Vagina (tissue), 2 donors: ENCODE results near the gene YOD1. TPM values are rescaled to one million over a fixed set of nuclear protein-coding genes. Genes with fewer than 3 reads are reported as not detected.

Experiments used
- DNase-seq, 2 donors: peaks; one replicate each; pipeline ENCODE4 v3.0.0-alpha.2; 2017; ENCODE audit errors: extremely low spot score in 2 of 2
- H3K27ac ChIP-seq: fragments of 200-600 bp; sonication (generic); one replicate; pipeline ENCODE4 v1.5.1; 2019
- H3K27me3 ChIP-seq: fragments of 200-600 bp; sonication (generic); one replicate; pipeline ENCODE4 v1.5.1; 2019
- H3K36me3 ChIP-seq, 2 donors: fragments of 200-600 bp; sonication (generic); one replicate each; pipeline ENCODE4 v1.5.1; 2017 to 2019
- H3K4me1 ChIP-seq: fragments of 200-600 bp; sonication (generic); one replicate; pipeline ENCODE4 v1.5.1; 2019
- H3K4me3 ChIP-seq, 2 donors: fragments of 200-600 bp; sonication (generic); 1 replicate in 1 of 2; 2 replicates in 1 of 2; pipeline ENCODE4 v1.5.1; 2016 to 2019
- H3K9me3 ChIP-seq: fragments of 200-600 bp; sonication (generic); one replicate; pipeline ENCODE4 v1.5.1; 2019
- POLR2A ChIP-seq, 2 donors: fragments of 450-650 bp; IDR thresholded peaks; one replicate each; pipeline ENCODE4 v1.6.1; 2017; ENCODE audit warnings: antibody characterized with exemption in 2 of 2, mild to moderate bottlenecking in 2 of 2, moderate library complexity in 2 of 2
- POLR2AphosphoS5 ChIP-seq, 2 donors: sonication (generic); formaldehyde crosslinking; IDR thresholded peaks; one replicate each; pipeline ENCODE4 v1.9.0; 2017; ENCODE audit warnings: antibody characterized with exemption in 2 of 2, mild to moderate bottlenecking in 2 of 2, low read depth in 1 of 2; ENCODE audit not compliant: insufficient read depth in 1 of 2
- intact Hi-C: fragments of 100-400 bp; cut with DNase I; formaldehyde crosslinking; loops from one replicate; pipeline ENCODE4 v1.15.1; 2023
- total RNA-seq: library from RNA; depleted of rRNA; stranded (reverse); fragments of >200 nt; gene quantifications from one replicate; pipeline ENCODE4 v1.2.3, GENCODE V29; 2016
- TF ChIP-seq, protein P1 (sequence below), 3 experiments: fragments of 450-650 bp in 2 of 3; fragments of 200-600 bp in 1 of 3; sonication (generic) in 1 of 3; IDR thresholded peaks; one replicate each; pipeline ENCODE4 v1.5.1; 2017 to 2019; ENCODE audit warnings: antibody characterized with exemption in 3 of 3, mild to moderate bottlenecking in 2 of 3, moderate library complexity in 2 of 3

YOD1 gene
- total RNA-seq, 1 donor from 2014 or later = 25.3 TPM

DNA sequence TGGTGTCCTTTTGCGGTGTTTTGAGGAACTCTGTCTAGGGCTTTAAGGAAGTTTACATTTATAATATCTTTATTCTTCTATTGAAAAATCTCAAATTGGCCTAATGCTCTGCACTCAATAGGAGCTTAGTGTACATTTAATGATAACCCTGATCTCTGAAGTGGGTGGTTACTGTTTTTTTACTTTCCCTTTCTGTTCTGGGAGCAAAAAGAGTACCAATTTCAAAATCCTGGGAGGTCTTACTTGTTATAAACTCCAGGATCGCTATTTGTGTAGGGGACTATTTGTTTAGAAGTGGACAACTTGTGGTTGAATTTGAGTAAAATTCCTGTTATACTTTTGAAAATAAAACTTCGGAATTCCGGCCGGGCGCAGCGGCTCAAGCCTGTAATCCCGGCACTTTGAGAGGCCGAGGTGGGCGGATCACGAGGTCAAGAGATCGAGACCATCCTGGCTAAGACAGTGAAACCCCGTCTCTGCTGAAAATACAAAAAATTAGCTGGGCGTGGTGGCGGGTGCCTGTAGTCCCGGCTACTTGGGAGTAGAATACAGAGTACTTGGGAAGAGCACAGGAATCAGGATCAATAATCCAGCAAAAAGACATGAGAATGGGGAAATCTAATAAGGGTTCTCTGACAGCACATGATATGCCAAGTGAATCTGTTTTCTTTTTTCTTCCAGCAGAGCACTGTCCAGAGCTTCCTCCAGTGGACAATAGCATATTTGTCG lies 38.8 kb upstream of the YOD1 start:
- Histone ChIP-seq H3K4me1 (peaks cover 2% of the 10 kb centered on the region), H3K9me3 (no peaks in the 10 kb centered on the region), H3K27me3 (no peaks in the 10 kb centered on the region), H3K27ac (no peak overlapping the region), H3K4me3 (no peak overlapping the region), H3K36me3 (no peaks in the 10 kb centered on the region)
- no peak for TF ChIP-seq POLR2AphosphoS5 (IDR thresholded peaks at IDR 0.05; ENCODE audit: insufficient read depth in 1 of 2, low read depth in 1 of 2)
- TF ChIP-seq, protein P1, sequence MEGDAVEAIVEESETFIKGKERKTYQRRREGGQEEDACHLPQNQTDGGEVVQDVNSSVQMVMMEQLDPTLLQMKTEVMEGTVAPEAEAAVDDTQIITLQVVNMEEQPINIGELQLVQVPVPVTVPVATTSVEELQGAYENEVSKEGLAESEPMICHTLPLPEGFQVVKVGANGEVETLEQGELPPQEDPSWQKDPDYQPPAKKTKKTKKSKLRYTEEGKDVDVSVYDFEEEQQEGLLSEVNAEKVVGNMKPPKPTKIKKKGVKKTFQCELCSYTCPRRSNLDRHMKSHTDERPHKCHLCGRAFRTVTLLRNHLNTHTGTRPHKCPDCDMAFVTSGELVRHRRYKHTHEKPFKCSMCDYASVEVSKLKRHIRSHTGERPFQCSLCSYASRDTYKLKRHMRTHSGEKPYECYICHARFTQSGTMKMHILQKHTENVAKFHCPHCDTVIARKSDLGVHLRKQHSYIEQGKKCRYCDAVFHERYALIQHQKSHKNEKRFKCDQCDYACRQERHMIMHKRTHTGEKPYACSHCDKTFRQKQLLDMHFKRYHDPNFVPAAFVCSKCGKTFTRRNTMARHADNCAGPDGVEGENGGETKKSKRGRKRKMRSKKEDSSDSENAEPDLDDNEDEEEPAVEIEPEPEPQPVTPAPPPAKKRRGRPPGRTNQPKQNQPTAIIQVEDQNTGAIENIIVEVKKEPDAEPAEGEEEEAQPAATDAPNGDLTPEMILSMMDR (IDR thresholded peaks at IDR 0.05) = no peak
- TF ChIP-seq POLR2A (IDR thresholded peaks at IDR 0.05) = no peak
- DNase-seq = no peak
- intact Hi-C loops = loop anchor here (10.0 kb wide), 1 partner anchor 305 kb away; no protein-coding TSS in a partner anchor

DNA sequence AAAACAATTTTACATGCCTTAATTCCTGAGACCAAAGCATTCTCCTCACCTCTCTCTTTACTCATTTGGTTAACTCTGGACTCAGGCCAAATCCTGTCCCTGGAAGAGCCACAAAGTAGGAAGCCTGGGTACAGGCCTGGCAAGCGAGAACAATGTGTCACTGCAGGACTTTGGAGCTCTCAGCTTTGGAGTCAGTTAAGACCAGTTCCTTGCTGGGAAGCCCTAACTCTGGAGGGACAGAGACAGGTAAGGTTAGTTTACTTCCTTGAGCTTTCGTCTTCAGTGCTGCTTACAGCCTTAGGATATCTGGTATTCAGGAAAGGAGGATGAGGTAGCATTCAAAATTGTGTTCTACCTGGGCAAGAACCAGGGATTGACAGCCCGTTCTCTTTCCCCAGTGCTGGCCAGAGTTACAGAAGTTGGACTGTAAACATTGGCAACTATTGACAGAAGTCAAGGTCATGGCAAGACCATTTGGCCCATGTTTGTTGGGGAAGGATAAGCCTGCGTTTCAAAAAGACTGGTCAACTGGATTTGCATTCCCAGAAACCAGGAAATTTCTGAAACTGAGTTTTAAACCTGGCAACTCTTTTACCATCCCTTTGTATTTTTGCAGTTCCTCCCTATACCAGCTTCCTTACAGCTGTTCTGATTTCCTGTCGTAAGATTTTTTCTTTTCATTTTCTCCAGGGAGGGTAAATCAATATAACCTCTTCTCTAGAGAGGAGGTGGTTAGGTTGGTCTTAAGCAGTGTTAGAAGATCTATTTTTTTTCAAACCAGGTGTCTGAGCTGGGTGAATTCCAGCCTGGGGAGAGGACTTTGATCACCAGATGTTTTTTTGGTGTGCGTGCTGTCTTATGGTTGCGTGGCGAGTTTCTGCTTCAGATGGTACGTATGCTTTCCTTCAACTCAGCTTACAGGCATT lies 38.0 kb upstream of the YOD1 start, which contains the start of gene C4BPB:
C4BPB (plus strand) TSS at position 160 of the 926 bp plus-strand sequence; CDS start at position 832, 672 bp downstream.
- no peak for TF ChIP-seq POLR2AphosphoS5 (IDR thresholded peaks at IDR 0.05; ENCODE audit: insufficient read depth in 1 of 2, low read depth in 1 of 2)
- Histone ChIP-seq H3K36me3 (no peaks in the 10 kb centered on the region), H3K4me3 (no peak within 1 kb of the TSS), H3K9me3 (no peaks in the 10 kb centered on the region), H3K4me1 (peaks cover 5% of the 10 kb centered on the region), H3K27me3 (no peaks in the 10 kb centered on the region), H3K27ac (no peak within 1 kb of the TSS)
- DNase-seq = no peak
- intact Hi-C loops = loop anchor here (10.0 kb wide), 1 partner anchor 306 kb away; no protein-coding TSS in a partner anchor

DNA sequence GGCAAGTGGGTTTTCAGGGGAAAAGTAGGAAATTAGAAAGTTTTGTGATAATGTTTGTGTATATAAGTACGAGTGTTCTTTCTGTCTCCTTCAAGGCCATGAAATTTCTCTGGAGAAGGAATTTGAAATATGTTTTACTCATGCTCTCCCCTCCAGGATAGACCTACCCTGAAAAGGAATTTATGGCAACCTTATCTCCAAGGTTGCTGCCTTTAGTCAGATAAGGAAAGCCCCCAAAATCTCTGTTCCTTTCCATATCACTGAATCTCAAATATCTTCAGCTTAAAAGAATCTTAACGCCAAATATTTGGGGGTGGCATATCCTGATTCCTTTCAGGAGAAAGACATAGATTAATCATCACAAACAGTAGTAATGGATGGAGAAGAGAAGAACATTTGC lies 37.2 kb upstream of the YOD1 start:
- H3K36me3 ChIP-seq = no peaks in the 10 kb centered on the region
- no peak for DNase-seq
- no peaks in the 10 kb centered on the region for H3K27me3 ChIP-seq
- no peaks in the 10 kb centered on the region for H3K9me3 ChIP-seq
- H3K4me3 ChIP-seq = no peak overlapping the region
- peaks cover 5% of the 10 kb centered on the region for H3K4me1 ChIP-seq
- intact Hi-C loops = loop anchor here (10.0 kb wide), 1 partner anchor 307 kb away; no protein-coding TSS in a partner anchor
- no peak overlapping the region for H3K27ac ChIP-seq
- TF ChIP-seq, protein P1 (IDR thresholded peaks at IDR 0.05) = no peak
- no peak for TF ChIP-seq POLR2A (IDR thresholded peaks at IDR 0.05)
- TF ChIP-seq POLR2AphosphoS5 (IDR thresholded peaks at IDR 0.05; ENCODE audit: insufficient read depth in 1 of 2, low read depth in 1 of 2) = no peak

DNA sequence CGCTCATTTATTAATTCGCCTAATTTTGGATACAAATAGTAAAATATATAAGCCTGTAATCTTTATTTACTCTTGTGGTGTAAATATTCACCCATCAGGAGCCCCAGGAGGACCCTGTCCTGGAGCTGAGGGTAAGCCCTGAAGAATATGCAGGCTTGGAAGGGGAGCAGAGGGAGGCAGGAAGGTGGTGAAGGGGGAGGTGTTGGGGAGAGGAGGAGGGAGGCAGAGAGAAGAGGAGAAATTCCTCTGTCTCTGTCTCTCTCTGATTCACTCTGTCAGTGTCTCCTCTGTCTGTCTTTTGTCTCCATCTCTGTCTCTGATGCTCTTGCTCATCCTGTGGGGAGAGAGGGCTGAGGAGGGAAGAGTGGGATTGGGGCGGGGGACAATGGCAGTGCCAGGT lies 34.9 kb upstream of the YOD1 start:
- H3K27me3 ChIP-seq = no peaks in the 10 kb centered on the region
- TF ChIP-seq POLR2AphosphoS5 (IDR thresholded peaks at IDR 0.05; ENCODE audit: insufficient read depth in 1 of 2, low read depth in 1 of 2) (no peak), POLR2A (IDR thresholded peaks at IDR 0.05) (no peak)
- TF ChIP-seq, protein P1 (IDR thresholded peaks at IDR 0.05) = no peak
- H3K4me3 ChIP-seq = no peak overlapping the region
- H3K36me3 ChIP-seq = no peaks in the 10 kb centered on the region
- no peak overlapping the region for H3K27ac ChIP-seq
- DNase-seq = no peak
- H3K4me1 ChIP-seq = peaks cover 5% of the 10 kb centered on the region
- intact Hi-C loops = loop anchor here (10.0 kb wide), 1 partner anchor 309 kb away; no protein-coding TSS in a partner anchor
- no peaks in the 10 kb centered on the region for H3K9me3 ChIP-seq

DNA sequence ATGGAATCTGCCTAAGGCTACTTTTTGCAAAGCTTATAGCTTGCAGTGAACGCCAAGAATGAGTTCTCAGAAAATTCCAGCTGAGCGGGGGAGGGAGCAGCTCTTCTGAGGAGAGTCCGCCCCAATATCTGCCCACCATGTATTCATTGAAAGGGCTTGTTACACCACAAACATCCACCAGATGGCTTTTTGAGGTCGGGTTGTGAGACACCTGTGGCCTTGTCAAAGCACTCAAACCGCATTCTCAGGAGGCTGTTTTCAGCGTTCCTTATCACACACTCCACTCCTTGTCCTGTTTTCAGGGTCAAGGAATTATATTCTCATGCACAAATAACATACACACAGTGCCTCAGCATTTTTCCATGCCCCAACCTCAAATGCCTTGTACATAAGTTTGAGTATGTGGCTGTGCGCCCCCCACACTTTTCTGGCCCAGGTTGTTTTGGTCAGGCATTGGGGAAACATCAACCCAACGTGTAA lies 33.7 kb upstream of the YOD1 start:
- Histone ChIP-seq H3K27me3 (no peaks in the 10 kb centered on the region), H3K36me3 (no peaks in the 10 kb centered on the region), H3K9me3 (no peaks in the 10 kb centered on the region), H3K4me1 (peaks cover 5% of the 10 kb centered on the region), H3K4me3 (no peak overlapping the region), H3K27ac (no peak overlapping the region)
- DNase-seq = no peak
- intact Hi-C loops = loop anchor here (10.0 kb wide), 1 partner anchor 310 kb away; no protein-coding TSS in a partner anchor
- TF ChIP-seq POLR2A (IDR thresholded peaks at IDR 0.05) = no peak
- no peak for TF ChIP-seq POLR2AphosphoS5 (IDR thresholded peaks at IDR 0.05; ENCODE audit: insufficient read depth in 1 of 2, low read depth in 1 of 2)
- TF ChIP-seq, protein P1 (IDR thresholded peaks at IDR 0.05) = peak in 1 of 3 experiments; percentile 46
